Nephron (organoid): ENCODE results near the gene MED7.

Experiments
- H3K27ac Mint-ChIP-seq, 3 experiments: 2 replicates each; pipeline ENCODE4 v1.8.0; 2020; ENCODE audit warnings: mixed read lengths in 3 of 3, mild to moderate bottlenecking in 2 of 3, moderate library complexity in 1 of 3
- H3K27me3 Mint-ChIP-seq: 2 replicates; pipeline ENCODE4 v1.8.0; 2021; ENCODE audit warnings: low read depth, mild to moderate bottlenecking, moderate library complexity, mixed read lengths
- H3K36me3 Mint-ChIP-seq: 2 replicates; pipeline ENCODE4 v1.8.0; 2020; ENCODE audit warnings: low read depth, mixed read lengths
- H3K4me1 Mint-ChIP-seq: 2 replicates; pipeline ENCODE4 v1.8.0; 2020; ENCODE audit warnings: mixed read lengths
- H3K4me3 Mint-ChIP-seq, 3 experiments: 2 replicates each; pipeline ENCODE4 v1.8.0; 2020; ENCODE audit warnings: mild to moderate bottlenecking in 3 of 3, mixed read lengths in 3 of 3, moderate library complexity in 2 of 3
- H3K9me3 Mint-ChIP-seq: 2 replicates; pipeline ENCODE4 v1.8.0; 2020; ENCODE audit warnings: mixed read lengths
- CTCF ChIP-seq, 3 experiments: fragments of 200-600 bp; sonication (generic); IDR thresholded peaks; one replicate each; pipeline ENCODE4 v1.5.0; 2021; ENCODE audit warnings: antibody characterized with exemption in 3 of 3; ENCODE audit not compliant: unreplicated experiment in 3 of 3

Gene MED7

DNA sequence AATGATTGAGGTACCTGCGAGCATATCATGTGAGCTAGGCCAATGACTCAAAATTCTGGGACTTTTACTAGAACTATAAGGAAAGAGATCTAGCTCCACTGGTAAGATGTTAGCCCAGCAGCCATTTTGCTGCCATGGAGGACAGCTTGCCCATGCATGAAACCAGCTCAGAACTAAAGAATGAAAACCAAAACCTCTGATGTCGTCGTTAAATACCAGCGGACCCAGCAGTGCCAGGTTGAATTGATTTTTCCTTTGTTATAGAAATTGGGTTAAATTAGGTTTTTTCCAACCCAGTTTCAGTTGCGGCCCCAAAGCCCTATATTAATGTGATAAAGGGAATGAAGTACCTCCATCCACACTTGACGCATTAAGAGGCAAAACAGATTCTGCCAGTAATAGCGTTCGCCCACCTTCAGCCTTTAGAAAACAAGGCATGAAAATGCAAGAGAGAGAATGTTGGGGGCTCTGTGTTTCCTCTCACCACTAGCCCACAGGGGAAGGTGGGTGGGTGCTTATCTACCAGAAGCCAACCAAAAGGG lies 32.5 kb upstream of the MED7 start:
- Mint-ChIP-seq H3K4me3 (no peak overlapping the region), H3K4me1 (no peaks in the 10 kb centered on the region), H3K27me3 (peaks cover 9% of the 10 kb centered on the region), H3K9me3 (no peaks in the 10 kb centered on the region), H3K27ac (no peak overlapping the region), H3K36me3 (no peaks in the 10 kb centered on the region)
- TF ChIP-seq CTCF (IDR thresholded peaks at IDR 0.05; ENCODE audit: unreplicated experiment in 3 of 3) = no peak

DNA sequence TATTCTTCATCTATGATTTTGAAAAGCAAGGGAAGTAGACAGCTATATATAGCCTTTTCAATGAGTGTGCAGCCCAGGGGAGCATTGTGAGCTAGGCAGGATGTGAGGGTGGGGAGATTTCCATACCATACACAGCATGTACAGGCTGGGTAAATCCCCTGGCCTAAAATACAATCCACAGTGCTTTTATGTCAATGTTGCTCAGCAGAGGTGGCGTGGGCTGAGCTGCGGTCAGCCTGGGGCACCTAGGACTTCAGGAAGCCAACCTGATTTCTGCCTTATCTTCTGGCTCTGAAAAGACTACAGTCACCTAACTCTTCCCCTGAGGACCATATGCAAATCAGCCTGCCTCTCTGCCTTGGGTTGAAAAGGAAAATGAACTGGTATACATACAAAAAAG lies 29.7 kb upstream of the MED7 start:
- no peaks in the 10 kb centered on the region for H3K36me3 Mint-ChIP-seq
- H3K27ac Mint-ChIP-seq = no peak overlapping the region
- H3K9me3 Mint-ChIP-seq = no peaks in the 10 kb centered on the region
- H3K4me3 Mint-ChIP-seq = no peak overlapping the region
- TF ChIP-seq CTCF (IDR thresholded peaks at IDR 0.05; ENCODE audit: unreplicated experiment in 3 of 3) = no peak
- H3K27me3 Mint-ChIP-seq = peaks cover 4% of the 10 kb centered on the region
- no peaks in the 10 kb centered on the region for H3K4me1 Mint-ChIP-seq

- no peaks in the 10 kb centered on the region for H3K9me3 Mint-ChIP-seq
- H3K27me3 Mint-ChIP-seq = peaks cover 13% of the 10 kb centered on the region
- H3K4me3 Mint-ChIP-seq = no peak overlapping the region
- H3K4me1 Mint-ChIP-seq = no peaks in the 10 kb centered on the region
- no peak for TF ChIP-seq CTCF (IDR thresholded peaks at IDR 0.05; ENCODE audit: unreplicated experiment in 3 of 3)
- H3K27ac Mint-ChIP-seq = no peak overlapping the region
- no peaks in the 10 kb centered on the region for H3K36me3 Mint-ChIP-seq
Observed at GRCh38 chr5:157168286-157168685, 25.6 kb upstream of the MED7 start.

- Mint-ChIP-seq H3K4me1 (no peaks in the 10 kb centered on the region), H3K27ac (no peak overlapping the region), H3K4me3 (no peak overlapping the region), H3K9me3 (no peaks in the 10 kb centered on the region), H3K27me3 (peaks cover 15% of the 10 kb centered on the region), H3K36me3 (no peaks in the 10 kb centered on the region)
- TF ChIP-seq CTCF (IDR thresholded peaks at IDR 0.05; ENCODE audit: unreplicated experiment in 3 of 3) = no peak
Observed at GRCh38 chr5:157167214-157167621, 24.6 kb upstream of the MED7 start.

DNA sequence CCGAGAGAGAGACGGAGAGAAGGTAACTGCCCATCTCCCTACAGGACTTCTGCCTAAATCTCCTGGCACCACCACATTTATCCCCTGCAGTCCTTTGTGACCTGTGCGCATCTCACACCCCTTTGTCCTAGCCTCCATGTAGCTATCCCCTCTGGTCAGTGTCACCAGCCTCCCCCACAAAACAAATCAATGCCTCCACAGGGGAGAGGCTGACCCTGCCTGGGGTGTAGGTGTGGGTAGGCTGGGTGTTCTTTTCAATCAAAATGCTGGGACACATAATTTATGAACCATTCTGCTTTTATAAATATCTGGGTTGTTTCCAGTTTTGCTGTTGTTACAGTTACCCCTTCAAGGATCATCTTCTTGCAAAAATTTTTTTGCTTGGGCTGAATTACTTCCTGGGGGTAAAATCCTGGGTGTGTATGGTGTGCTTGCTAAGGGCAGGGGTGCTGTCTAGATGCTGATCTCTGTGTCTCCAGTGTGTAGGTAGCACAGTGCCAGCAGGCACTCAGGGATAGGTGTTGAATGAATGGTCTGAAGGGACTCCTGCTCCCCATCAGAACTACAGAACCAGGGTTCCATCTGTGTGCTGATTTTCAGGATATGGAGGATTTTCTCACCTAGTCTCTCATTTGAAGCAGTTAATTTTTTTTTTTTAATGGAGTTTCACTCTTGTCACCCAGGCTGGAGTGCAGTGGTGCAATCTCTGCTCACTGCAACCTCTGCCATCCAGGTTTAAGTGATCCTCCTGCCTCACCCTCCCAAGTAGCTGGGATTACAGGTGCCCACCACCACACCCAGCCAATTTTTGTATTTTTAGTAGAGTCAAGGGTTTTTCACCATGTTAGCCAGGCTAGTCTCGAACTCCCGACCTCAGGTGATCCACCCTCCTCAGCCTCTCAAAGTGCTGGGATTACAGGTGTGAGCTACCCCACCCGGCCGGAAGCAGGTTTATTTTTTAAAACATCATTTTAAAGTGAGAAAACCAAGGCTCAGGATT lies 23.8 kb upstream of the MED7 start, which contains the start of gene GARIN3:
Gene GARIN3 (minus strand): TSS at position 51 of the 1,000 bp plus-strand sequence. CDS start 96 bp downstream, outside the sequence.
- H3K4me1 Mint-ChIP-seq = no peaks in the 10 kb centered on the region
- peaks cover 15% of the 10 kb centered on the region for H3K27me3 Mint-ChIP-seq
- H3K9me3 Mint-ChIP-seq = no peaks in the 10 kb centered on the region
- no peak within 1 kb of the TSS for H3K4me3 Mint-ChIP-seq
- TF ChIP-seq CTCF (IDR thresholded peaks at IDR 0.05; ENCODE audit: unreplicated experiment in 3 of 3) = no peak
- no peak within 1 kb of the TSS for H3K27ac Mint-ChIP-seq
- no peaks in the 10 kb centered on the region for H3K36me3 Mint-ChIP-seq
